Skeletal muscle tissue (tissue), 4 donors: ENCODE measurements around the gene FHIT. TPM values are rescaled to one million over a fixed set of nuclear protein-coding genes. Genes with fewer than 3 reads are reported as not detected.
"Not testable (repeated sequence)": the region's sequence is repeated elsewhere in the genome, so short reads cannot be mapped to it uniquely, and the experiment has no call there.

Experiments
- H3K27ac ChIP-seq: one replicate; pipeline ENCODE4 v1.7.0; 2013; ENCODE audit warnings: mild to moderate bottlenecking, low read depth, low read length, inconsistent platforms
- H3K27me3 ChIP-seq, 3 donors: one replicate each; pipeline ENCODE4 v1.7.0; 2013; ENCODE audit warnings: low read length in 3 of 3; ENCODE audit not compliant: control insufficient read depth in 3 of 3, insufficient read depth in 3 of 3
- H3K36me3 ChIP-seq, 3 donors: one replicate each; pipeline ENCODE4 v1.7.0; 2013; ENCODE audit warnings: low read length in 3 of 3; ENCODE audit not compliant: control insufficient read depth in 3 of 3, insufficient read depth in 3 of 3
- H3K4me1 ChIP-seq, 3 donors: one replicate each; pipeline ENCODE4 v1.7.0; 2013; ENCODE audit warnings: low read length in 3 of 3, mild to moderate bottlenecking in 3 of 3; ENCODE audit not compliant: control insufficient read depth in 3 of 3, insufficient read depth in 3 of 3
- H3K4me3 ChIP-seq, 3 donors: one replicate each; pipeline ENCODE4 v1.7.0; 2013; ENCODE audit warnings: low read length in 3 of 3
- H3K9ac ChIP-seq, 3 donors: one replicate each; pipeline ENCODE4 v1.7.0; 2013; ENCODE audit warnings: low read length in 3 of 3, mild to moderate bottlenecking in 3 of 3, moderate library complexity in 2 of 3, low read depth in 1 of 3
- H3K9me3 ChIP-seq, 3 donors: one replicate each; pipeline ENCODE4 v1.7.0; 2013; ENCODE audit warnings: low read length in 3 of 3; ENCODE audit not compliant: control insufficient read depth in 3 of 3
- total RNA-seq: library from RNA; depleted of rRNA; stranded (reverse); fragments of >200 nt; gene quantifications from one replicate; pipeline ENCODE4 v1.2.3, GENCODE V29; 2014
- donor health status: Osteomylitis.

The FHIT gene
- total RNA-seq, 1 donor from 2014 or later: 4.2 TPM

- Histone ChIP-seq H3K27ac (no peak overlapping the region), H3K4me3 (no peak overlapping the region), H3K9me3 (no peaks in the 10 kb centered on the region), H3K4me1 (no peaks in the 10 kb centered on the region), H3K9ac (no peak overlapping the region), H3K36me3 (no peaks in the 10 kb centered on the region), H3K27me3 (no peaks in the 10 kb centered on the region)
Observed at GRCh38 chr3:60553144-60553543, 698.1 kb downstream of the FHIT start.

GRCh38 chr3:60552581-60552980 lies 698.7 kb downstream of the FHIT start:
- Histone ChIP-seq H3K27me3 (no peaks in the 10 kb centered on the region), H3K4me1 (no peaks in the 10 kb centered on the region), H3K4me3 (no peak overlapping the region), H3K9me3 (no peaks in the 10 kb centered on the region), H3K36me3 (no peaks in the 10 kb centered on the region), H3K27ac (no peak overlapping the region), H3K9ac (no peak overlapping the region)

GRCh38 chr3:60551455-60552209 lies 699.6 kb downstream of the FHIT start:
- Histone ChIP-seq H3K4me1 (no peaks in the 10 kb centered on the region), H3K9me3 (no peaks in the 10 kb centered on the region), H3K36me3 (no peaks in the 10 kb centered on the region), H3K4me3 (no peak overlapping the region), H3K27ac (no peak overlapping the region), H3K9ac (no peak overlapping the region), H3K27me3 (no peaks in the 10 kb centered on the region)

- Histone ChIP-seq H3K4me3 (no peak overlapping the region), H3K27ac (no peak overlapping the region), H3K27me3 (no peaks in the 10 kb centered on the region), H3K4me1 (no peaks in the 10 kb centered on the region), H3K9ac (no peak overlapping the region), H3K9me3 (no peaks in the 10 kb centered on the region), H3K36me3 (no peaks in the 10 kb centered on the region)
Observed at GRCh38 chr3:60549863-60550262, 701.4 kb downstream of the FHIT start.

GRCh38 chr3:60542995-60543394 lies 708.3 kb downstream of the FHIT start:
- no peak overlapping the region for H3K27ac ChIP-seq
- no peak overlapping the region for H3K9ac ChIP-seq
- H3K27me3 ChIP-seq: no peaks in the 10 kb centered on the region
- no peak overlapping the region for H3K4me3 ChIP-seq
- H3K36me3 ChIP-seq: no peaks in the 10 kb centered on the region
- no peaks in the 10 kb centered on the region for H3K4me1 ChIP-seq
- no peaks in the 10 kb centered on the region for H3K9me3 ChIP-seq

GRCh38 chr3:60539394-60539793 lies 711.9 kb downstream of the FHIT start:
- not testable (repeated sequence) for H3K9me3 ChIP-seq

GRCh38 chr3:60536420-60536819 lies 714.8 kb downstream of the FHIT start:
- Histone ChIP-seq H3K9me3 (no peaks in the 10 kb centered on the region), H3K36me3 (no peaks in the 10 kb centered on the region), H3K9ac (no peak overlapping the region), H3K4me1 (no peaks in the 10 kb centered on the region), H3K27ac (no peak overlapping the region), H3K4me3 (no peak overlapping the region), H3K27me3 (no peaks in the 10 kb centered on the region)

More at GRCh38 chr3:60539394-60539793, 711.9 kb downstream of the FHIT start:
- not testable (repeated sequence) for H3K27me3 ChIP-seq, H3K4me1 ChIP-seq, H3K4me3 ChIP-seq, H3K27ac ChIP-seq, H3K9ac ChIP-seq, H3K36me3 ChIP-seq

GRCh38 chr3:60531759-60532158 lies 719.5 kb downstream of the FHIT start:
- no peak overlapping the region for H3K4me3 ChIP-seq
- no peak overlapping the region for H3K9ac ChIP-seq
- H3K36me3 ChIP-seq: no peaks in the 10 kb centered on the region
- no peaks in the 10 kb centered on the region for H3K27me3 ChIP-seq
- peaks cover 0 to 1% (median 0%) of the 10 kb centered on the region in 3 donors for H3K9me3 ChIP-seq
- H3K27ac ChIP-seq: no peak overlapping the region
- H3K4me1 ChIP-seq: no peaks in the 10 kb centered on the region

- no peak overlapping the region for H3K4me3 ChIP-seq
- H3K27me3 ChIP-seq: no peaks in the 10 kb centered on the region
- H3K9me3 ChIP-seq: peaks cover 0 to 2% (median 0%) of the 10 kb centered on the region in 3 donors
- no peaks in the 10 kb centered on the region for H3K36me3 ChIP-seq
- no peak overlapping the region for H3K9ac ChIP-seq
- no peak overlapping the region for H3K27ac ChIP-seq
- H3K4me1 ChIP-seq: no peaks in the 10 kb centered on the region
Observed at GRCh38 chr3:60528651-60529050, 722.6 kb downstream of the FHIT start.

GRCh38 chr3:60523536-60523935 lies 727.7 kb downstream of the FHIT start:
- H3K9me3 ChIP-seq: peaks cover 0 to 2% (median 0%) of the 10 kb centered on the region in 3 donors
- H3K9ac ChIP-seq: no peak overlapping the region
- no peak overlapping the region for H3K27ac ChIP-seq
- H3K36me3 ChIP-seq: no peaks in the 10 kb centered on the region
- no peaks in the 10 kb centered on the region for H3K4me1 ChIP-seq
- H3K27me3 ChIP-seq: no peaks in the 10 kb centered on the region
- H3K4me3 ChIP-seq: no peak overlapping the region
